GM23338 (cell line): Measurements from ENCODE around the gene CEP57.

Experiments used
- CREB1 ChIP-seq: fragments of 250-450 bp; sonication (Bioruptor Pico); IDR thresholded peaks from 2 replicates; pipeline ENCODE4 v1.5.0; 2020; ENCODE audit warnings: low read depth, mild to moderate bottlenecking, moderate library complexity
- CTCF ChIP-seq, 2 experiments: fragments of 200-600 bp in 1 of 2; sonication (generic) in 1 of 2; conservative IDR thresholded peaks; 2 replicates each; pipeline versions ENCODE4 v1.5.1 to v1.6.1; 2016 to 2017; ENCODE audit warnings: antibody characterized with exemption in 2 of 2, low read depth in 2 of 2, mild to moderate bottlenecking in 2 of 2, moderate library complexity in 1 of 2
- ETS1 ChIP-seq: IDR thresholded peaks from 2 replicates; pipeline ENCODE4 v1.6.1; 2016; ENCODE audit warnings: antibody characterized with exemption
- EZH2 ChIP-seq: fragments of 200-600 bp; sonication (generic); IDR thresholded peaks from one replicate; pipeline ENCODE4 v1.8.0; 2017; ENCODE audit warnings: antibody characterized with exemption, mild to moderate bottlenecking, low read depth; ENCODE audit not compliant: unreplicated experiment
- EZH2phosphoT487 ChIP-seq: fragments of 200-600 bp; sonication (generic); IDR thresholded peaks from one replicate; pipeline ENCODE4 v1.8.1; 2018; ENCODE audit warnings: antibody characterized with exemption; ENCODE audit not compliant: unreplicated experiment
- JUNB ChIP-seq: IDR thresholded peaks from one replicate; pipeline ENCODE4 v1.6.1; 2016; ENCODE audit warnings: antibody characterized with exemption; ENCODE audit not compliant: unreplicated experiment
- NANOG ChIP-seq: IDR thresholded peaks from 2 replicates; pipeline ENCODE4 v1.6.1; 2016; ENCODE audit warnings: antibody characterized with exemption, borderline replicate concordance
- POLR2AphosphoS5 ChIP-seq: IDR thresholded peaks from 2 replicates; pipeline ENCODE4 v1.6.1; 2016; ENCODE audit warnings: antibody characterized with exemption, low read depth
- REST ChIP-seq: IDR thresholded peaks from one replicate; pipeline ENCODE4 v1.6.1; 2018; ENCODE audit warnings: antibody characterized with exemption; ENCODE audit not compliant: unreplicated experiment
- STAT1 ChIP-seq: IDR thresholded peaks from one replicate; pipeline ENCODE4 v1.6.1; 2016; ENCODE audit warnings: antibody characterized with exemption; ENCODE audit not compliant: unreplicated experiment
- ZNF114 ChIP-seq: fragments of 250-450 bp; sonication (Bioruptor Pico); IDR thresholded peaks from 2 replicates; pipeline ENCODE4 v1.5.0; 2020; ENCODE audit warnings: mild to moderate bottlenecking, moderate library complexity
- ZNF331 ChIP-seq: fragments of 250-450 bp; sonication (Bioruptor Pico); IDR thresholded peaks from 2 replicates; pipeline ENCODE4 v1.5.0; 2020; ENCODE audit warnings: low read depth, mild to moderate bottlenecking, moderate library complexity

DNA sequence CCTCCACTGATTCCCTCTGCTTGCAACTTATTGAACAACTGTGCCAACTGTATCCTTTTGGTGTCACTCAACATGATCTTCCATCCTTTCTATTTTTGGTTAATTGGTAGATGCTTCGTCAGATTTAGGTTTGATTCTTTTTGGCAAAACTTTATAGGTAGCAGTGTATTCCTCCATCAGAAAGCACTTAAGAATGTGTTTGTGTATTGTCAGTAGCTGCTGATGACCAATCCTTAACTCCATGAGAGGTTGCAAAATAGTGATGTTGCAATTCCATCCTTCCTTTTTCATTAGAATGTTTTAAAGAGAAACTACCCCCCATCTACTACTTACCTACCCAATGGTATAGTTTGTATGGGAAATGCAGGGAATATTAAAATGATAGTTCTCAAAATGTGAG lies 22.8 kb upstream of the CEP57 start:
- TF ChIP-seq CTCF (conservative IDR thresholded peaks at IDR 0.05; ENCODE audit: low read depth in 2 of 2) (no peak), EZH2 (no peak), POLR2AphosphoS5 (no peak), REST (no peak), CREB1 (CRISPR knock-in tag) (no peak), JUNB (no peak), EZH2phosphoT487 (no peak), ZNF114 (CRISPR knock-in tag) (no peak), ZNF331 (CRISPR knock-in tag) (no peak), ETS1 (no peak), NANOG (no peak), STAT1 (no peak)
